ENCODE results near the gene DPYSL3.

- TF ChIP-seq CTCF (IDR thresholded peaks at IDR 0.05), result no peak
- TF ChIP-seq POLR2A (IDR thresholded peaks at IDR 0.05), result no peak
- TF ChIP-seq EP300 (IDR thresholded peaks at IDR 0.05), result no peak
Measured at GRCh38 chr5:147490989-147491388, 18.9 kb downstream of the DPYSL3 start.

Data from tibial nerve (tissue), 4 donors.